NCI-H82 treated with DMSO at 0.1 percent for 48 hours (cell line): ENCODE results near the gene SEMA3E.

Experiments used
- DNase-seq: peaks from one replicate; lab custom pipeline; 2025; ENCODE audit not compliant: unreplicated experiment; lab: John Stamatoyannopoulos, UW

SEMA3E gene

GRCh38 chr7:83366629-83367028, 282.3 kb downstream of the SEMA3E start:
- no peak for DNase-seq

GRCh38 chr7:83365746-83366145, 283.2 kb downstream of the SEMA3E start:
- no peak for DNase-seq

GRCh38 chr7:83362871-83363550, 285.9 kb downstream of the SEMA3E start:
- no peak for DNase-seq

GRCh38 chr7:83359108-83359507, 289.8 kb downstream of the SEMA3E start:
- DNase-seq = no peak

GRCh38 chr7:83355143-83355542, 293.8 kb downstream of the SEMA3E start:
- DNase-seq = no peak

GRCh38 chr7:83347945-83348444, 300.9 kb downstream of the SEMA3E start:
- no peak for DNase-seq

GRCh38 chr7:83339907-83340306, 309.0 kb downstream of the SEMA3E start:
- no peak for DNase-seq

- DNase-seq = no peak
Measured at GRCh38 chr7:83338277-83338950, 310.5 kb downstream of the SEMA3E start.

GRCh38 chr7:83337050-83337449, 311.9 kb downstream of the SEMA3E start:
- DNase-seq = no peak

- no peak for DNase-seq
Measured at GRCh38 chr7:83326223-83326622, 322.7 kb downstream of the SEMA3E start.

- DNase-seq = no peak
Measured at GRCh38 chr7:83325083-83325482, 323.9 kb downstream of the SEMA3E start.

- no peak for DNase-seq
Measured at GRCh38 chr7:83324596-83324995, 324.3 kb downstream of the SEMA3E start.

- DNase-seq = no peak
Measured at GRCh38 chr7:83321011-83321410, 327.9 kb downstream of the SEMA3E start.

GRCh38 chr7:83313931-83314330, 335.0 kb downstream of the SEMA3E start:
- DNase-seq = no peak
